ENCODE data around the gene ADM5. TPM values are rescaled to one million over a fixed set of nuclear protein-coding genes. Genes with fewer than 3 reads are reported as not detected.

The ADM5 gene
- total and polyA plus RNA-seq, 2 experiments from 2014 or later: 2.8 to 5.7 TPM

- H3K27me3 ChIP-seq (ENCODE audit: insufficient read depth): no peaks in the 10 kb centered on the region
- no peak overlapping the region for H3K4me3 ChIP-seq
- peaks cover 19% of the 10 kb centered on the region for H3K27me3 Mint-ChIP-seq (ENCODE audit: insufficient read depth, low read depth, poor library complexity)
- no peak for ATAC-seq
- no peak for TF ChIP-seq ZNF114 (CRISPR knock-in tag; IDR thresholded peaks at IDR 0.05)
- TF ChIP-seq, protein P1, sequence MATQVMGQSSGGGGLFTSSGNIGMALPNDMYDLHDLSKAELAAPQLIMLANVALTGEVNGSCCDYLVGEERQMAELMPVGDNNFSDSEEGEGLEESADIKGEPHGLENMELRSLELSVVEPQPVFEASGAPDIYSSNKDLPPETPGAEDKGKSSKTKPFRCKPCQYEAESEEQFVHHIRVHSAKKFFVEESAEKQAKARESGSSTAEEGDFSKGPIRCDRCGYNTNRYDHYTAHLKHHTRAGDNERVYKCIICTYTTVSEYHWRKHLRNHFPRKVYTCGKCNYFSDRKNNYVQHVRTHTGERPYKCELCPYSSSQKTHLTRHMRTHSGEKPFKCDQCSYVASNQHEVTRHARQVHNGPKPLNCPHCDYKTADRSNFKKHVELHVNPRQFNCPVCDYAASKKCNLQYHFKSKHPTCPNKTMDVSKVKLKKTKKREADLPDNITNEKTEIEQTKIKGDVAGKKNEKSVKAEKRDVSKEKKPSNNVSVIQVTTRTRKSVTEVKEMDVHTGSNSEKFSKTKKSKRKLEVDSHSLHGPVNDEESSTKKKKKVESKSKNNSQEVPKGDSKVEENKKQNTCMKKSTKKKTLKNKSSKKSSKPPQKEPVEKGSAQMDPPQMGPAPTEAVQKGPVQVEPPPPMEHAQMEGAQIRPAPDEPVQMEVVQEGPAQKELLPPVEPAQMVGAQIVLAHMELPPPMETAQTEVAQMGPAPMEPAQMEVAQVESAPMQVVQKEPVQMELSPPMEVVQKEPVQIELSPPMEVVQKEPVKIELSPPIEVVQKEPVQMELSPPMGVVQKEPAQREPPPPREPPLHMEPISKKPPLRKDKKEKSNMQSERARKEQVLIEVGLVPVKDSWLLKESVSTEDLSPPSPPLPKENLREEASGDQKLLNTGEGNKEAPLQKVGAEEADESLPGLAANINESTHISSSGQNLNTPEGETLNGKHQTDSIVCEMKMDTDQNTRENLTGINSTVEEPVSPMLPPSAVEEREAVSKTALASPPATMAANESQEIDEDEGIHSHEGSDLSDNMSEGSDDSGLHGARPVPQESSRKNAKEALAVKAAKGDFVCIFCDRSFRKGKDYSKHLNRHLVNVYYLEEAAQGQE (IDR thresholded peaks at IDR 0.05; ENCODE audit: unreplicated experiment): no peak
- no peak for TF ChIP-seq ETS1 (IDR thresholded peaks at IDR 0.05)
- TF ChIP-seq EZH2 (IDR thresholded peaks at IDR 0.05; ENCODE audit: low read depth, unreplicated experiment): no peak
- TF ChIP-seq STAT1 (IDR thresholded peaks at IDR 0.05; ENCODE audit: unreplicated experiment): no peak
- no peak for TF ChIP-seq CREB1 (CRISPR knock-in tag; IDR thresholded peaks at IDR 0.05; ENCODE audit: low read depth)
- TF ChIP-seq, protein P2, sequence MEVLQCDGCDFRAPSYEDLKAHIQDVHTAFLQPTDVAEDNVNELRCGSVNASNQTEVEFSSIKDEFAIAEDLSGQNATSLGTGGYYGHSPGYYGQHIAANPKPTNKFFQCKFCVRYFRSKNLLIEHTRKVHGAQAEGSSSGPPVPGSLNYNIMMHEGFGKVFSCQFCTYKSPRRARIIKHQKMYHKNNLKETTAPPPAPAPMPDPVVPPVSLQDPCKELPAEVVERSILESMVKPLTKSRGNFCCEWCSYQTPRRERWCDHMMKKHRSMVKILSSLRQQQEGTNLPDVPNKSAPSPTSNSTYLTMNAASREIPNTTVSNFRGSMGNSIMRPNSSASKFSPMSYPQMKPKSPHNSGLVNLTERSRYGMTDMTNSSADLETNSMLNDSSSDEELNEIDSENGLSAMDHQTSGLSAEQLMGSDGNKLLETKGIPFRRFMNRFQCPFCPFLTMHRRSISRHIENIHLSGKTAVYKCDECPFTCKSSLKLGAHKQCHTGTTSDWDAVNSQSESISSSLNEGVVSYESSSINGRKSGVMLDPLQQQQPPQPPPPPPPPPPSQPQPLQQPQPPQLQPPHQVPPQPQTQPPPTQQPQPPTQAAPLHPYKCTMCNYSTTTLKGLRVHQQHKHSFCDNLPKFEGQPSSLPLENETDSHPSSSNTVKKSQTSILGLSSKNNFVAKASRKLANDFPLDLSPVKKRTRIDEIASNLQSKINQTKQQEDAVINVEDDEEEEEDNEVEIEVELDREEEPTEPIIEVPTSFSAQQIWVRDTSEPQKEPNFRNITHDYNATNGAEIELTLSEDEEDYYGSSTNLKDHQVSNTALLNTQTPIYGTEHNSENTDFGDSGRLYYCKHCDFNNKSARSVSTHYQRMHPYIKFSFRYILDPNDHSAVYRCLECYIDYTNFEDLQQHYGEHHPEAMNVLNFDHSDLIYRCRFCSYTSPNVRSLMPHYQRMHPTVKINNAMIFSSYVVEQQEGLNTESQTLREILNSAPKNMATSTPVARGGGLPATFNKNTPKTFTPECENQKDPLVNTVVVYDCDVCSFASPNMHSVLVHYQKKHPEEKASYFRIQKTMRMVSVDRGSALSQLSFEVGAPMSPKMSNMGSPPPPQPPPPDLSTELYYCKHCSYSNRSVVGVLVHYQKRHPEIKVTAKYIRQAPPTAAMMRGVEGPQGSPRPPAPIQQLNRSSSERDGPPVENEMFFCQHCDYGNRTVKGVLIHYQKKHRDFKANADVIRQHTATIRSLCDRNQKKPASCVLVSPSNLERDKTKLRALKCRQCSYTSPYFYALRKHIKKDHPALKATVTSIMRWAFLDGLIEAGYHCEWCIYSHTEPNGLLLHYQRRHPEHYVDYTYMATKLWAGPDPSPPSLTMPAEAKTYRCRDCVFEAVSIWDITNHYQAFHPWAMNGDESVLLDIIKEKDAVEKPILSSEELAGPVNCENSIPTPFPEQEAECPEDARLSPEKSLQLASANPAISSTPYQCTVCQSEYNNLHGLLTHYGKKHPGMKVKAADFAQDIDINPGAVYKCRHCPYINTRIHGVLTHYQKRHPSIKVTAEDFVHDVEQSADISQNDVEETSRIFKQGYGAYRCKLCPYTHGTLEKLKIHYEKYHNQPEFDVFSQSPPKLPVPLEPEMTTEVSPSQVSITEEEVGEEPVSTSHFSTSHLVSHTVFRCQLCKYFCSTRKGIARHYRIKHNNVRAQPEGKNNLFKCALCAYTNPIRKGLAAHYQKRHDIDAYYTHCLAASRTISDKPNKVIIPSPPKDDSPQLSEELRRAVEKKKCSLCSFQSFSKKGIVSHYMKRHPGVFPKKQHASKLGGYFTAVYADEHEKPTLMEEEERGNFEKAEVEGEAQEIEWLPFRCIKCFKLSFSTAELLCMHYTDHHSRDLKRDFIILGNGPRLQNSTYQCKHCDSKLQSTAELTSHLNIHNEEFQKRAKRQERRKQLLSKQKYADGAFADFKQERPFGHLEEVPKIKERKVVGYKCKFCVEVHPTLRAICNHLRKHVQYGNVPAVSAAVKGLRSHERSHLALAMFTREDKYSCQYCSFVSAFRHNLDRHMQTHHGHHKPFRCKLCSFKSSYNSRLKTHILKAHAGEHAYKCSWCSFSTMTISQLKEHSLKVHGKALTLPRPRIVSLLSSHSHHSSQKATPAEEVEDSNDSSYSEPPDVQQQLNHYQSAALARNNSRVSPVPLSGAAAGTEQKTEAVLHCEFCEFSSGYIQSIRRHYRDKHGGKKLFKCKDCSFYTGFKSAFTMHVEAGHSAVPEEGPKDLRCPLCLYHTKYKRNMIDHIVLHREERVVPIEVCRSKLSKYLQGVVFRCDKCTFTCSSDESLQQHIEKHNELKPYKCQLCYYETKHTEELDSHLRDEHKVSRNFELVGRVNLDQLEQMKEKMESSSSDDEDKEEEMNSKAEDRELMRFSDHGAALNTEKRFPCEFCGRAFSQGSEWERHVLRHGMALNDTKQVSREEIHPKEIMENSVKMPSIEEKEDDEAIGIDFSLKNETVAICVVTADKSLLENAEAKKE (CRISPR knock-in tag; IDR thresholded peaks at IDR 0.05): no peak
- TF ChIP-seq ZNF331 (CRISPR knock-in tag; IDR thresholded peaks at IDR 0.05; ENCODE audit: low read depth): no peak
- no peak for TF ChIP-seq CTCF (conservative IDR thresholded peaks at IDR 0.05; ENCODE audit: low read depth in 2 of 2)
- TF ChIP-seq EZH2phosphoT487 (IDR thresholded peaks at IDR 0.05; ENCODE audit: unreplicated experiment): no peak
- no peak for TF ChIP-seq JUNB (IDR thresholded peaks at IDR 0.05; ENCODE audit: unreplicated experiment)
- no peak for TF ChIP-seq NANOG (IDR thresholded peaks at IDR 0.05; ENCODE audit: borderline replicate concordance)
- peaks cover 8% of the 10 kb centered on the region for H4K20me1 ChIP-seq (replicated peaks; ENCODE audit: insufficient read depth)
- H3K36me3 ChIP-seq (ENCODE audit: insufficient read depth): peaks cover 25% of the 10 kb centered on the region
- no peaks in the 10 kb centered on the region for H3K4me1 ChIP-seq (ENCODE audit: insufficient read depth)
- no peaks in the 10 kb centered on the region for H3K79me2 ChIP-seq (replicated peaks; ENCODE audit: insufficient read depth)
- H3K9me2 ChIP-seq (ENCODE audit: insufficient read depth): no peaks in the 10 kb centered on the region
- peaks cover 8% of the 10 kb centered on the region for H3K4me1 Mint-ChIP-seq
- H3F3A ChIP-seq (replicated peaks; ENCODE audit: low read depth): peaks cover 14% of the 10 kb centered on the region
- H2AFZ ChIP-seq: no peak overlapping the region
- H3K27ac ChIP-seq (ENCODE audit: low read depth): no peak overlapping the region
- no peak for DNase-seq (ENCODE audit: low spot score)
- peaks cover 19% of the 10 kb centered on the region for H3K9me3 Mint-ChIP-seq
- no peak overlapping the region for H3K27ac Mint-ChIP-seq
- peaks cover 91% of the 10 kb centered on the region for H3K36me3 Mint-ChIP-seq (ENCODE audit: low read depth)
- no peak overlapping the region for H3K4me2 ChIP-seq
- no peak overlapping the region for H3K4me3 Mint-ChIP-seq
These were observed 31.3 kb upstream of the ADM5 start for GRCh38 chr19:49658139-49658517.

Measured in GM23338 (cell line).